K562 treated with DMSO at 1 percent for 24 hours (cell line): ENCODE results near the gene TSPY2. TPM values are rescaled to one million over a fixed set of nuclear protein-coding genes. Genes with fewer than 3 reads are reported as not detected.

Experiments used
- total RNA-seq: library from RNA; unstranded; fragments of 300-600 nt; gene quantifications from 2 replicates; pipeline ENCODE4 v1.2.3, GENCODE V29; 2022; ENCODE audit warnings: low read depth; ENCODE audit not compliant: insufficient read depth

Gene TSPY2, protein sequence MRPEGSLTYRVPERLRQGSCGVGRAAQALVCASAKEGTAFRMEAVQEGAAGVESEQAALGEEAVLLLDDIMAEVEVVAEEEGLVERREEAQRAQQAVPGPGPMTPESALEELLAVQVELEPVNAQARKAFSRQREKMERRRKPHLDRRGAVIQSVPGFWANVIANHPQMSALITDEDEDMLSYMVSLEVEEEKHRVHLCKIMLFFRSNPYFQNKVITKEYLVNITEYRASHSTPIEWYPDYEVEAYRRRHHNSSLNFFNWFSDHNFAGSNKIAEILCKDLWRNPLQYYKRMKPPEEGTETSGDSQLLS
- not detected in 2 replicates for total RNA-seq

DNA sequence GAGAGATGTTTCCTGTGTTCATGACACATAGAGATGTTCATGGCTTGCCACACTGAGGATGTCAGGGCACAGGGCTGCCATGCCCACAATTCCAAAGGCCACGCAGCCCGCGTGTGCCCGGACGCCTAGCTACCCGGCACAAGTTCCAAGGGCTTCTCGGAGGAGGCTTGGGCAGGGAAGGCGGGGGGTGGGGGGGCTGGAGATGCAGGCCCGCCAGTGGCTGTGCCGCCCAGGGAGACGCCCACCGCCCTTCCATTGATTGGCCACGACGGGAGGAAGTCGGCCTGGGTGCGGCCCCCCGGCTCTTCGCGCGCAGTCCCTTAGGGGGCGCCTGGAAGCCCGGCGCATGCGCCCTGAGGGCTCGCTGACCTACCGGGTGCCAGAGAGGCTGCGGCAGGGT, at the start of gene TSPY2:
TSS of gene TSPY2 (plus strand) at position 301 of the 400 bp plus-strand sequence. CDS start at position 347, 46 bp downstream.

